Measurements from ENCODE around the gene TMEM94.

The TMEM94 gene

GRCh38 chr17:75540923-75541503 lies 84.6 kb downstream of the TMEM94 start:
- Mint-ChIP-seq H3K27ac (no peak overlapping the region), H3K4me1 (peaks cover 0 to under 1% of the 10 kb centered on the region in 2 donors), H3K27me3 (no peaks in the 10 kb centered on the region), H3K36me3 (no peaks in the 10 kb centered on the region), H3K9me3 (no peaks in the 10 kb centered on the region), H3K4me3 (no peak overlapping the region)
- DNase-seq: no peak
- no peak for ATAC-seq (replicated peaks)

- ATAC-seq (replicated peaks): no peak
- no peaks in the 10 kb centered on the region for H3K4me1 Mint-ChIP-seq
These were observed 85.8 kb downstream of the TMEM94 start for GRCh38 chr17:75542229-75542628.

GRCh38 chr17:75542728-75543336 lies 86.4 kb downstream of the TMEM94 start:
- H3K4me3 Mint-ChIP-seq: no peak overlapping the region
- no peak overlapping the region for H3K27ac Mint-ChIP-seq
- H3K4me1 Mint-ChIP-seq: no peaks in the 10 kb centered on the region
- H3K36me3 Mint-ChIP-seq: no peaks in the 10 kb centered on the region
- no peaks in the 10 kb centered on the region for H3K9me3 Mint-ChIP-seq
- no peaks in the 10 kb centered on the region for H3K27me3 Mint-ChIP-seq
- DNase-seq (no peak), ATAC-seq (replicated peaks) (no peak)

More at GRCh38 chr17:75542229-75542628, 85.8 kb downstream of the TMEM94 start:
- no peak overlapping the region for H3K4me3 Mint-ChIP-seq
- H3K36me3 Mint-ChIP-seq: no peaks in the 10 kb centered on the region
- DNase-seq: no peak
- H3K9me3 Mint-ChIP-seq: no peaks in the 10 kb centered on the region
- H3K27me3 Mint-ChIP-seq: no peaks in the 10 kb centered on the region
- H3K27ac Mint-ChIP-seq: no peak overlapping the region

- Mint-ChIP-seq H3K27me3 (no peaks in the 10 kb centered on the region), H3K9me3 (no peaks in the 10 kb centered on the region), H3K27ac (no peak overlapping the region), H3K4me1 (no peaks in the 10 kb centered on the region), H3K36me3 (no peaks in the 10 kb centered on the region), H3K4me3 (no peak overlapping the region)
- no peak for DNase-seq
- no peak for ATAC-seq (replicated peaks)
These were observed 87.8 kb downstream of the TMEM94 start for GRCh38 chr17:75544250-75544649.

GRCh38 chr17:75546181-75546580 lies 89.7 kb downstream of the TMEM94 start:
- no peak for DNase-seq
- H3K4me1 Mint-ChIP-seq: no peaks in the 10 kb centered on the region
- no peak for ATAC-seq (replicated peaks)
- no peaks in the 10 kb centered on the region for H3K27me3 Mint-ChIP-seq
- no peaks in the 10 kb centered on the region for H3K9me3 Mint-ChIP-seq
- H3K4me3 Mint-ChIP-seq: no peak overlapping the region
- H3K36me3 Mint-ChIP-seq: no peaks in the 10 kb centered on the region
- no peak overlapping the region for H3K27ac Mint-ChIP-seq

GRCh38 chr17:75547091-75547490 lies 90.7 kb downstream of the TMEM94 start:
- no peak overlapping the region for H3K27ac Mint-ChIP-seq
- no peaks in the 10 kb centered on the region for H3K4me1 Mint-ChIP-seq
- no peak overlapping the region for H3K4me3 Mint-ChIP-seq
- H3K27me3 Mint-ChIP-seq: no peaks in the 10 kb centered on the region
- DNase-seq: no peak
- no peak for ATAC-seq (replicated peaks)
- H3K36me3 Mint-ChIP-seq: no peaks in the 10 kb centered on the region
- H3K9me3 Mint-ChIP-seq: no peaks in the 10 kb centered on the region

- DNase-seq (no peak), ATAC-seq (replicated peaks) (no peak)
- Mint-ChIP-seq H3K4me1 (no peaks in the 10 kb centered on the region), H3K9me3 (no peaks in the 10 kb centered on the region), H3K4me3 (no peak overlapping the region), H3K27ac (no peak overlapping the region), H3K36me3 (no peaks in the 10 kb centered on the region), H3K27me3 (no peaks in the 10 kb centered on the region)
These were observed 92.4 kb downstream of the TMEM94 start for GRCh38 chr17:75548813-75549212.
